T-helper 1 cell treated with Interleukin-12 subunit alpha and Interleukin-12 subunit beta and Interleukin-4 antibody, amounts not matched to agents 30 ng/mL and 1 ng/mL, for 36 hours (primary cell): Measurements from ENCODE around the gene COMMD7. TPM values are rescaled to one million over a fixed set of nuclear protein-coding genes. Genes with fewer than 3 reads are reported as not detected.
"Not testable (repeated sequence)": the region's sequence is repeated elsewhere in the genome, so short reads cannot be mapped to it uniquely, and the experiment has no call there.

ENCODE experiments used
- intact Hi-C: fragments of 100-400 bp; cut with micrococcal nuclease; formaldehyde crosslinking; loops from one replicate; pipeline ENCODE4 v1.15.1; 2024
- total RNA-seq: library from RNA; stranded (reverse); gene quantifications from 2 replicates; pipeline ENCODE4 v1.2.3, GENCODE V29; 2022

COMMD7 gene
- total RNA-seq, 1 donor from 2014 or later, result 67.9 TPM

- intact Hi-C loops, result loop anchor here (1.0 kb wide), 1 partner anchor 8 kb away; no protein-coding TSS in a partner anchor
Measured at GRCh38 chr20:32737371-32738223, 5.7 kb downstream of the COMMD7 start.

GRCh38 chr20:32731882-32732266 lies 11.4 kb downstream of the COMMD7 start:
- intact Hi-C loops, result no loop called here

GRCh38 chr20:32729334-32729733 lies 13.9 kb downstream of the COMMD7 start:
- intact Hi-C loops, result not testable (repeated sequence)

GRCh38 chr20:32728435-32728834 lies 14.8 kb downstream of the COMMD7 start:
- intact Hi-C loops, result not testable (repeated sequence)

GRCh38 chr20:32727683-32728082 lies 15.6 kb downstream of the COMMD7 start:
- intact Hi-C loops, result no loop called here

- intact Hi-C loops, result no loop called here
Measured at GRCh38 chr20:32718749-32719348, 24.4 kb downstream of the COMMD7 start.

GRCh38 chr20:32711346-32711745 lies 31.9 kb downstream of the COMMD7 start:
- intact Hi-C loops, result no loop called here

- intact Hi-C loops, result no loop called here
Measured at GRCh38 chr20:32709632-32710121, 33.6 kb downstream of the COMMD7 start.

- intact Hi-C loops, result not testable (repeated sequence)
Measured at GRCh38 chr20:32709029-32709631, 34.1 kb downstream of the COMMD7 start.

GRCh38 chr20:32707691-32708581 lies 35.3 kb downstream of the COMMD7 start:
- intact Hi-C loops, result no loop called here

GRCh38 chr20:32706486-32706885 lies 36.8 kb downstream of the COMMD7 start:
- intact Hi-C loops, result no loop called here

- intact Hi-C loops, result no loop called here
Measured at GRCh38 chr20:32702706-32703425, 40.4 kb downstream of the COMMD7 start.

- intact Hi-C loops, result no loop called here
Measured at GRCh38 chr20:32697608-32698007, 45.7 kb downstream of the COMMD7 start.

GRCh38 chr20:32695089-32695488 lies 48.2 kb downstream of the COMMD7 start:
- intact Hi-C loops, result no loop called here

GRCh38 chr20:32688966-32689365 lies 54.3 kb downstream of the COMMD7 start:
- intact Hi-C loops, result not testable (repeated sequence)

- intact Hi-C loops, result no loop called here
Measured at GRCh38 chr20:32687180-32687532, 56.1 kb downstream of the COMMD7 start.

GRCh38 chr20:32686530-32687179 lies 56.6 kb downstream of the COMMD7 start:
- intact Hi-C loops, result no loop called here

- intact Hi-C loops, result no loop called here
Measured at GRCh38 chr20:32685541-32686529, 57.4 kb downstream of the COMMD7 start.

GRCh38 chr20:32682508-32682987 lies 60.7 kb downstream of the COMMD7 start:
- intact Hi-C loops, result no loop called here
